Activated gamma-delta T cell treated with Interleukin-2 at 50 U/mL for 16 hours (primary cell): Measurements from ENCODE around the gene ACSBG1.

Experiments
- DNase-seq: peaks from one replicate; pipeline ENCODE4 v3.0.0-alpha.2; 2020

ACSBG1 gene

DNA sequence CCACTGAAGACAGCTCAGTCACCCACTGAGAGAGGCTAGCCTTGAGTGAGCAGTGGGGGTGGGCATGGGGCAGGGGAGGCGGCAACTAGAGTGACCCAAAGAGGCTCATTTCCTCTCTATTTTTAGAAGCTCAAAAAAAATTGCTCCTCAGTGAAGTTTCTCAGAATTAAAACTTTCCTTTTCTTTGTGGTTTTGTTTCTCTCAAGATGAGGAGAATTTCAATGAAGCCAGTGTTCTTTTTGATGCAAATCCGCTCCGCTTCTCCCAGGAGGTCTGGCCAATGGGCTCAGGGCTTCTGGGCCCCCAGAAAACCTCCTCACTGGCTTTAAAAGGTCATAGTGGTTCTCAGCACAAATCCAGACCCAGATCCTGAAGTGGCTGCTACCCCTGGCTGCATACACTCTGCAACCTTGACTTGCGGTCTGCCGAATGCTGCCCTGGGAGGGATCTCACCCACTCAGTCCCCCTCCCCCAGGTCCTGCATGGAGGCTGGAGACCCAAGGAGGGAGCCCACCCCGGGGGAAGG is at the start of gene ACSBG1:
ACSBG1 (minus strand) TSS at position 51 of the 526 bp plus-strand sequence. CDS start 64 bp downstream, outside the sequence.
- no peak for DNase-seq

GRCh38 chr15:78282324-78282723 is 48.0 kb upstream of the ACSBG1 start:
- DNase-seq = no peak

DNA sequence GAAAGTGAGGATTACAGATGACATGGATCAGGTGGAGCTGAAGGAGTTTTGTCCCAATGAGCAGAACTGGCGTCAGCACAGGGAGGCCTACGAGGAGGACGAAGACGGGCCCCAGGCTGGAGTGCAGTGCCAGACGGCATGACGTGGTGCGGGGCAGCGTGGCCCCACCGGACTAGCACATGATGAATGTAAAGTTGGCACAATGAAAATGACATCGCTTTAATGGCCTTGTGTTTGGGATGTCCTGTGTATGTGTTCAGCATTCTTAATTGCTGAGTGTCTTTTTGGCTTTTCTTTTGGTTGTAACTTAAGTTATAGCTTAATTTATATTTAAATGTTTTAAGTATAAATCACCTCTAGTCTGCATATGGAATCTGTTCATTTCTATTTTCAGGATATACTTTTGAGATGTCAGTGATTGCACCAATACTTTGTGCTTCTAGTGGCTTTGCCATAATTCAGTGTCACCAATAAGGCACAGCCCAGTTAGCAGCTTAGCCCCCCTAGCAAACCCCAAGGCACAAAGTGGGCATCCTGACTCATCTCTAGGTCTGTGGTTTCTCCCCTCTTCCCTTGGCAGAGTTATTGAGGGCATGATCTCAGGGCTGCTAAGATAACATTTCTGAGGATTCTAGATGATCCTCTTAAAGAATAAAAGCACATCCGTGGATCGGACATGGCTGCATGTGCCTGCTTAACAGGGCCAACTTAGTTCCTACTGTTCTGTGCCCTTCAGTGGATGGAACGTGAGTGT is 46.1 kb upstream of the ACSBG1 start:
- DNase-seq = no peak

GRCh38 chr15:78276064-78276943 is 41.9 kb upstream of the ACSBG1 start:
- no peak for DNase-seq

DNA sequence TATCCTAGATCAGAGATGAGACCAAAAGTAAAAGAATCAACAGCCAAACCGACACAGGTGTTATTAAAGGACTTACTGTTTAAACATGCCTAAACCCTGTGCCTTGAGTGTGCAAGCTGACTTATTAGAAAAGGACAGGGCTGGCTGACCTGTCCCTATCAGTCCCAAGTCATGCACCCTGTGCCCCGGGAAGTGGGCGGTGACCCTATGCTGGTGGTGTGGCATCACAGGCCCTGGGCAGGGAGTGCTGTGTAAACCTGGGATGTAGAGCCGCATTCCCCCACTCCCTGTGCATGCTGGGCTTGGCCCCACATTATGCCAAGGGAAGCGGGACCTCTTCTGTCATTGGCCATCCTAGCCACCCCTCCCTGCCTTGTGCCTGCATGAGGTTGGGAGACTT is 40.6 kb upstream of the ACSBG1 start:
- no peak for DNase-seq

GRCh38 chr15:78272776-78273175 is 38.4 kb upstream of the ACSBG1 start:
- no peak for DNase-seq

DNA sequence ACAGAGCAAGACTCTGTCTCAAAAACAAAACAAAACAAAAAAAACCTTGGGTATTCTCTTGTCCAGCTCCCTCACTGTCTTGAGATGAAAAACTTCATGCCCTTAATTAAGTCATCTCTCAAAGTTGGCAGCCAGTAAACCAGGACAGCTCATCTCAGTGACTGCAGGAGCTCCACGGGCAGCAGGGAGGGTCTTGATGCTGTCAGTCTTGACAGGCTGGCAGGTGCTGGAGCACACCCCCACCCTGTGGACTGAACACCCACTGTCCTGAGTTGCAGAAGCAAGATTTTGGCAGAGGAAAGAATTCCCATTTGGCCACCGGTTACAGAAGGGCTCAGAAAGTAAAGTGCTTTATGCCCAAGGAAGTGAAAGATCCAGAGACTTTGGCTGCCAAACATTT is 38.0 kb upstream of the ACSBG1 start:
- no peak for DNase-seq

- DNase-seq = no peak
Observed at GRCh38 chr15:78266806-78267205, 32.4 kb upstream of the ACSBG1 start.

DNA sequence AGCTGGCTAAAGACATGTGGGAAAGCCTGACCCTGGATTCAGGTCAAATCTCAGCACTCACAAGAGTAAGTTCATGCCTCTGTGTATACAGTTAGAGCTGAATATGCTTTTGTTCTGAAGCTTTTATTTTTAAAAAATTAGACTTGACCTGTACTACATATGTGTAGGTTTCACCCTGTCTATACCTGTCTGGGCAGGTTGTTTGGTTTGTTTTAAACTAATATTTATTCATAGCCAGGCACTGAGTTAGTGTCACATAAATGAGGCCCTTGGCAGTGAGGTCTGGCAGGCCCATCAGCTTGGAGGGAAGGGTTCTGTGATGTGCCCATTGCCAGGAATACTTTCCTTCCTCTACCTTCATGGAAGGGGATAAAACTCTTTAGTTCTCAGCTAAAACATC is 31.9 kb upstream of the ACSBG1 start:
- DNase-seq = no peak

- no peak for DNase-seq
Observed at GRCh38 chr15:78265752-78266224, 31.4 kb upstream of the ACSBG1 start.

DNA sequence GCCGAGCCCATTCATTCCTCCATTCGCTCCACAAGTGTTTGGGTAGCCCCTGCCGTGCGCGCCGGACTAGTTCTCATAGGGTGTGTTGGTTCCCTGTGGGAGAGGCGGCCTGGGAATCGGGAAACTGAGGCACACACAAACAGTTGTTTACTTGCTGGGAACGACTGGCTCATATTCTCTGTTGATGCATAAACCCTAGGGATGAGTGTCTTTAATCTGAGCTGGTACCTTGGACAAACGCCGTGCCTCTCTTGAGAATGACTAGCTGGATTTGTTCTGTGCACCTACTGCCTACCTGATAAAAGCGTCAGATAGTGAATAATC is 30.7 kb upstream of the ACSBG1 start:
- DNase-seq = no peak

DNA sequence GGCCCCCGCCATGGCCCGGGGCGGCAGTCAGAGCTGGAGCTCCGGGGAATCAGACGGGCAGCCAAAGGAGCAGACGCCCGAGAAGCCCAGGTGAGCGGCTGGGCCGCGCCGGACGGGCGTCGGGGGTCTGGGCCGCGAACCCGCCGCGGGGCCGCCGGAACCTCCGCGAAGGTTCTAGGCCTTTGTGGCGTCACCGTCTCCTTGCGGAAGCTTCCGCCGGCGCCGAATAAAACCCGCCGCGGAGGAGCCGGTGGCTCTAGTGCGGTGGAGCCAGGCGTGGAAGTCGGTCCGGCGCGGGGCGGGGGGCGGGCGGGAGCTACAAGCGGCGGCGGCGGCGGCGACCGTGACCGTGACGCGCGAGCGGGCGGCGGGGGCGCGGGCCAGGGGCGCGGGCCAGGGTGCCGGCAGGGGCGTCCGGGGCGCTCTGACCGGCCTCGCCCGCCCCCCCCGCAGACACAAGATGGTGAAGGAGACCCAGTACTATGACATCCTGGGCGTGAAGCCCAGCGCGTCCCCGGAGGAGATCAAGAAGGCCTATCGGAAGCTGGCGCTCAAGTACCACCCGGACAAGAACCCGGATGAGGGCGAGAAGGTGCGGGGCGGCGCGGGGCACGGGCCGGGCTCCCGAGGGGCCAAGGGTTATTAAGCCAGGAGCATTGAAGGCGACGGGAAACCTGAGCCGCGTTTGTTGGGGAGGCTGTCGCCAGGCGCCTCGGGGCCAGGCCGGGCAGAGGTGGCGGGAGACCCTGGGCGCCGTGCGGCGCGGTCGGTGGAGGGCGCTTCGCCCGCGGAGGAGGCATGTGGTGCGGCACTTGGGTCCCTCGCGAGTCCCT is 30.2 kb upstream of the ACSBG1 start, which contains the start of gene DNAJA4:
DNAJA4 (plus strand) TSS at position 259 of the 833 bp plus-strand sequence; CDS start at position 461, 202 bp downstream.
- DNase-seq = peak; percentile 57

GRCh38 chr15:78263907-78264303 is 29.5 kb upstream of the ACSBG1 start:
- DNase-seq = no peak

GRCh38 chr15:78263351-78263781 is 29.0 kb upstream of the ACSBG1 start:
- no peak for DNase-seq

GRCh38 chr15:78261062-78261461 is 26.7 kb upstream of the ACSBG1 start:
- no peak for DNase-seq

- DNase-seq = no peak
Observed at GRCh38 chr15:78260489-78260888, 26.1 kb upstream of the ACSBG1 start.

GRCh38 chr15:78259232-78259631 is 24.9 kb upstream of the ACSBG1 start:
- no peak for DNase-seq

DNA sequence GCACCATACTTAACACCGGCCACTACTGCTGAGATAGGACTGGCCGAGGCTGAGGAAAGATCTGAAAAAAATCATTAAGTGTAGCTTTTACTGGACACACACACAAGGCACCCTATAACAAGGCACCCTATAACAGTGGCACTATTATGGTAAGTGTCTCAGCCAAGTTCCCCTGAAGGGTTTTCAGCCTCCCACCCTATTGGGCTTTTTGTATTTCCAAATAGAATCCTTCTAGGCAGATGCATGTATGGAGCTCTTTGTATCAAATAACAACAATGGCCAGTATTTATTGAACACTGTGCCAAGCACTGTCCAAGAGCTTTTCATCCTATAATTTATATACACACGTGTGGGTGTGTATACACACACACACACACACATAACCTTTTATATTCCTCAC is 23.3 kb upstream of the ACSBG1 start:
- no peak for DNase-seq

DNA sequence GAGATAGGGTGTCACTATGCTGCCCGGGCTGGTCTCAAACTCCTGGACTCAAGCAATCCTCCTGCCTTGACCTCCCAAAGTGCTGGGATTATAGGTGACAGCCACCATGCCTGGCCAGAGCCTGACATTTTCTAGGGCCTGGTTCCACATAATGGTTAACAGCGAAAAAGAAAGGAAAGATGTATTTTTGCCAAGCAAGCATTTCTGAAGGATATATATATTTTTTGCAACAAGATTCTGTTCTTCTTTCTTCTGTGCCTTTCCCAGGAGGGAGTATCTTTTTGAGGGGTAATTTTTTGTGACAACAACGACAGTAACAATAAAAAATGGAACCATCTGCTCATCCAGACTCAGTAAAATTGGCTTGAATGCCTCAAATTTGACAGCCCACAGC is 21.7 kb upstream of the ACSBG1 start:
- no peak for DNase-seq

DNA sequence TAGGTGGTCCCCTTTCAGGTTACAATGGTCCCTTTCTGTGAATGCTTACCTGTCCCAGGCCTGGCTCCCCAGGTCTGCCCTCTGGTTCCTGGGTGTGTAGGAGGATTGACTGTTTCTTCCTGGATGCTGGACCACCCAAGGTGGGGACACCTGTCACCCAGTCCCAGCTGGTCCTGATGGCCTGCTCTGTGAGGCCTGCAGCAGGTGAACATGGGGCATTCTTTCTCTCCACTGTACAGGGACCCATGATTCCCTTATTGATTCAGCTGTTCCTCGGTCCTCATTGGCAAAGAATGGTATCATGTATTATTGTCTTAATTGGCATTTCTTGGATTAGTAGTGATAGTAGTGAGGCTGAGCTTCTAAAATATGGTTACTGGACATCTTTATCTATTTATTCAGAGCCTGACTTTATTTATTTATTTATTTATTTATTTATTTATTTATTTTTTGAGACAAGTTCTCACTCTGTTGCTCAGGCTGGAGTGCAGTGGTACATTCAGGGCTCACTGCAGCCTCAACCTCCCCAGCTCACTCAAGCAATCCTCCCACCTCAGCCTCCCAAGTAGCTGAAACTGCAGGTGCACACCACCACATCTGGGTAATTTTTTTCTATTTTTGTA is 21.2 kb upstream of the ACSBG1 start:
- no peak for DNase-seq

DNA sequence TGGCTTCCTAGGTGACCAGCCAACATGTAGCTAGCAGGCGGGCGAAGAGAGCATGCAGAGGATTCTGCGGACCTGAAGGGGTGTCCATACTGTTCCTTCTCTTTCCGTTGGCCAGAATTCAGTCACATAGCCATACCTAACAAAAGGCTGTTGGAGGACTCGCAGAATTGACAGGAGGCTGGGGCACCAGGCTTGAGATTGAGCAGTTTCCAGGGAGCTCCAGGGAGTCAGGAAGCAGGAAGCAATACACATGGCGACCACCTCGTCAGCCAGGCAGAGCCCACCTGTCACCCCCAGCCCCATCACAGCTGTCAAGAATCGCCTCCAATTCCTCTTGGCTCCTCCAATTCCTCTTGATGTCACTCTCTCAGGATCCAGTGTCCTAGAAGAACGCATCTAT is 16.8 kb upstream of the ACSBG1 start:
- DNase-seq = no peak

DNA sequence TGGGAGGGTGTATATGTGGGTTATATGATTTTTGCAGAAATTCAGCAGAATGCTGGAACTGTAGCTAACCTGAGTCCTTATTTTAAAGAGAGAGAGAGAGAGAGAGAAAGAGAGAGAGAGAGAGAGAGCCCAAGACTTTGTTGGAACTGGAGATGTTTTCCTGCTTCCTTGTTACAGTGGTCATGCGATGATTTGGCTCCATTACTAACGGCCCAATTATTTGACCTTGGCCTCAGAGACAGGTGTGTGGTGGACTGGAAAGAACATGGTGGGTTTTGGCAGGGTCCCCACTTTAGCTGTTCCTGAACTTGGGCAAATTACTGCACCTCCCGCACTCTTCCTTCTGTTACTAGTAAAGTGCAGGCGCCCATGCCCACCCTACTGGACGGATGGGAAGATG is 14.8 kb upstream of the ACSBG1 start:
- no peak for DNase-seq
